Measurements from ENCODE around the gene PHETA2.

GRCh38 chr22:42084874-42085273, 10.8 kb downstream of the PHETA2 start:
- TF ChIP-seq CTCF (IDR thresholded peaks at IDR 0.05) (no peak), ZFX (IDR thresholded peaks at IDR 0.05; ENCODE audit: borderline replicate concordance) (no peak)
